H4 (cell line): ENCODE measurements around the gene ADAMTSL3. TPM values are rescaled to one million over a fixed set of nuclear protein-coding genes. Genes with fewer than 3 reads are reported as not detected.
A peak's percentile ranks its signal among the peaks of the same experiment; 100 is the strongest.

Source experiments
- DNase-seq: peaks from one replicate; pipeline ENCODE4 v3.0.0-alpha.2; 2015; ENCODE audit warnings: low spot score
- total RNA-seq: library from RNA; depleted of rRNA; stranded (reverse); fragments of >200 nt; shearing (Covaris generic); gene quantifications from 2 replicates; pipeline ENCODE4 v1.2.3, GENCODE V29; 2014

ADAMTSL3 gene
- total RNA-seq, 1 experiment from 2014 or later, result 0.17 TPM

GRCh38 chr15:83654379-83655236, 685 bp downstream of the ADAMTSL3 start:
- DNase-seq, result no peak

GRCh38 chr15:83655237-83655616, 1.3 kb downstream of the ADAMTSL3 start:
- DNase-seq, result no peak

- no peak for DNase-seq
Measured at GRCh38 chr15:83656192-83656591, 2.3 kb downstream of the ADAMTSL3 start.

- no peak for DNase-seq
Measured at GRCh38 chr15:83656943-83657528, 3.1 kb downstream of the ADAMTSL3 start.

- no peak for DNase-seq
Measured at GRCh38 chr15:83657549-83657948, 3.6 kb downstream of the ADAMTSL3 start.

GRCh38 chr15:83658430-83659416, 4.8 kb downstream of the ADAMTSL3 start:
- no peak for DNase-seq

- no peak for DNase-seq
Measured at GRCh38 chr15:83659417-83659812, 5.5 kb downstream of the ADAMTSL3 start.

- DNase-seq, result no peak
Measured at GRCh38 chr15:83665480-83665879, 11.6 kb downstream of the ADAMTSL3 start.

- no peak for DNase-seq
Measured at GRCh38 chr15:83670672-83671229, 16.8 kb downstream of the ADAMTSL3 start.

- DNase-seq, result no peak
Measured at GRCh38 chr15:83671603-83672002, 17.7 kb downstream of the ADAMTSL3 start.

- no peak for DNase-seq
Measured at GRCh38 chr15:83673385-83673784, 19.5 kb downstream of the ADAMTSL3 start.

- no peak for DNase-seq
Measured at GRCh38 chr15:83682476-83683088, 28.7 kb downstream of the ADAMTSL3 start.

GRCh38 chr15:83685916-83686332, 32.0 kb downstream of the ADAMTSL3 start:
- no peak for DNase-seq

- no peak for DNase-seq
Measured at GRCh38 chr15:83688201-83688600, 34.3 kb downstream of the ADAMTSL3 start.

GRCh38 chr15:83690676-83691075, 36.8 kb downstream of the ADAMTSL3 start:
- DNase-seq, result no peak

GRCh38 chr15:83692746-83693581, 39.0 kb downstream of the ADAMTSL3 start:
- no peak for DNase-seq

- DNase-seq, result peak; percentile 16
Measured at GRCh38 chr15:83694015-83694414, 40.1 kb downstream of the ADAMTSL3 start.

GRCh38 chr15:83694536-83694935, 40.6 kb downstream of the ADAMTSL3 start:
- no peak for DNase-seq

GRCh38 chr15:83695246-83695645, 41.3 kb downstream of the ADAMTSL3 start:
- no peak for DNase-seq

- DNase-seq, result no peak
Measured at GRCh38 chr15:83695901-83696425, 42.0 kb downstream of the ADAMTSL3 start.
